Amniotic stem cell (primary cell): Measurements from ENCODE around the gene EIF2S3B.

Experiments
- DNase-seq: peaks from one replicate; lab custom pipeline; 2025; lab: John Stamatoyannopoulos, UW

The EIF2S3B gene

DNA sequence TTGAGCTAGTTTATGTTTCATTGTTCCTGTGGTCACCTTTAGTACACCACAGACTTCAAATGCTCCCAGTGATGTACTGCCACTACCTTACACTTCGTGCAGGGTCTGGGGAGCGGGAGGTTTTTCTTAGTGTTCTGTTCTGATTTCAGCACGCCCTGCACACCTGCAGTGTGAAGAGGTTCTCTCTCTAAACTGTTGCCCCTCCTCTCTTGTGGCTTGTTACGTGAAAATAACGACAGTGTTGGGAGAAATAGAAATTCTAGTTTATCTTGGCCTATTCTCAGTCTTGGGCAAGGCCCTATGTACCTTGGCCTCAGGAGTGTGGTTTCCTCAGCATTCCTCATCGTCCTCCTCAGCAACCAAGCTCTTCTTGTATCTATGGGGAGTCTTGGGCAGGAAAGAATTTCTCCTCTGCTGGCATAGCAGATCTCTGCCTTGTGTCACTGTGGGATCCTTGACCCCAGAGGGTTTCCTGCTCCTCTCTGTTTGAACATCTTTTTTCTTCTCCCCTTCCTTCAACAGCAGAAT is 48.6 kb downstream of the EIF2S3B start:
- DNase-seq = no peak

DNA sequence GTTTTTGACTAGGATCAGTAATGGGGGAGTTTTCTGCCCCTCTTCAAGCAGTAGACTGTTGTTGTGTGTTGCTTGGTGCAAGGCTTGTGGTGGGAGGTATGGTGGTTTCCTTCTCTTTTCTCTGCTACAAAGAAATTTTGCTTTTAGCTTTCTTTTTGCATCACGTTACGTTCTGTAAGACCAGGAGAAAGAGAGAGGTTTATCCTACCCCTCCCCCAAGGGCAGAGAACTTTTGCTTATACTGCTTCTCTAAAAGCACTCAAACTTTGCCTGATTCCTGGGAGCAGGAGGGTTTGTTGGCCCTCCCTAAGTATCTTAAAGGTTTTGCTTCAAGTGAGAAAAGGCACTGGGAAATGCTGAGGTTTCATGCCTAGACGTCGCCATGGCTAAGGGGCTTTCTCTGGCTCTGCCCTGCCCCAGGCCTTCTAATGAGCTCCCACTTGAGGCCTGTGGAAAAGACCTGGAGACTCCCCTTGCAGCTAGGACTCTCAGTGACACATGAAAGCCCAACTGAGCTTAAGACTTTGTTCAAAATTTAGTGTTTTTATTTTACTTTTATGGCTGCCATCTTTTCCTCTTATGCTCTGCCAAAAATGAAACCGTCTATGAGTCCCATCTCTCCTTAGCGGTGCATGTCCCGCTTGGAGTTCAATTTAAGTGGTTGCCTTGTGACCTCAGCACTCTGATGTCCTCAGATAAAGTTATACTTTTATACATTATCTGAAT is 49.2 kb downstream of the EIF2S3B start:
- no peak for DNase-seq

DNA sequence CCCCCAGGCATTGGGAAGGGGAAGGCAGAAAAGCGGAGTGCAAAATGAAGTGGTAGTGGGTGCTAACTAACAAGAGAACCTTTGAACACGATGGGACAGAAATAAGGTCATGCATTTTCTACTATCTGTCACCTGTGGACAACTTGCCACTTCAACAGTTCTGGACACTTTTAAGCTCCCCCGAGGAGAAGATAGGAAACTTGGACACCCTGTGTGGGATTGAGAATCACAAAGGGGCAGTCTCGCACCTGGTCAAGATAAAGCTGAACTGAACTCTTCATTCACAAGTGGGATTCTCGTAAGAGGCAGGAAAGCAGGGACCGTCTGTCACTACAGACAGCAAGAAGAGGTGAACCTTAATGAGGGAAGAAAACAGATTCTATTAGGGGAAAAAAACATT is 51.6 kb downstream of the EIF2S3B start:
- no peak for DNase-seq

DNA sequence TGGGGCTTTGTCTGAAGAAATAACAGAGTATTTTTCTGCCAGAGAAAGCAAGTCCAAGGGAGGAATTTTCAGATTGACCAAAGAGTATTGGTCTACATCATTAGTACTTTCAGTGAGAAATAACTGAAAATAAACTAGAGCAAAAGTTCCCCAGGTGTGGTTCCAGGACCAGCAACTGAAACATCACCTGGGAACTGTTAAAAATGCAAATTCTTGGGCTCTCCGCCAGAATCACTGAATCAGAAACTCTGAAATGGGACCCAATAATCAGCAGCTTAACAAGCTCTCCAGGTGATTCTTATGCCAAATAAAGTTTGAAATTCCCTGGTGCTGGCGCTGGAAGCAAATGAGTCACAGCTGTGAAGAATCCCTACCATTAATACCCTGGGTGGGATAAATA is 52.1 kb downstream of the EIF2S3B start:
- no peak for DNase-seq
